ENCODE data around the gene SAP130.

The SAP130 gene

GRCh38 chr2:127901339-127902056, 126.4 kb downstream of the SAP130 start:
- POLR2A ChIA-PET (ENCODE audit: low non-redundant PET): no interaction called here

DNA sequence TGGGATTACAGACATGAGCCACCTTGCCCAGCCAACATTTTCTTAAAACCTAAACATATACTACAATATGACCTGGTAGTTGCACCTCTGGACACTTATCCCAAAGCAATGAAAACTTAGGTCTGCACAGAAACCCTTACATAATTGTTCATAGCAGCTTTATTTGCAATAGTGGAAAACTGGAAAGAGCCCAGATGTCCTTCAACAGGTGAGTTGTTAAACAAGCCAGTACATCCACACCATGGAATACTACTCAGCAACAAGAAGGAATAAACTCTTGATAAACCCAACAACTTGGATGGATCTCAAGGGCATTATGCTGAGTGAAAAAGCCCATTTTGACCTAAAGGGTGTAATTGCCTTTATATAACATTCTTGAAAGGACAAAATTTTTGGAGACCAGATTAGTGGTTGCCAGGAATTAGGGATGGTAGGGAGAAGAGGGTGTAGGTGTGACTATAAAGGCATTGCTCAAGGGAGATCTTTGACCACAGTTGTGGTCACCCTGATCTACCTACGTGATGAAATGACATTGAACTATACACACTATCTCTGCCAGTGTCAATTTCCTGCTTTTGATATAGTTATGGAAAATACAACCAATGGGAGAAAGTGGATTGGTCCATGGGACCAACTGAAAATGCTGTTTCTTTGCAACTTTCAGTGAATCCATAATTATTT, 130.2 kb downstream of the SAP130 start:
- DNase-seq (ENCODE audit: low spot score): no peak
- ChIA-PET CTCF (interaction anchor here (0.7 to 0.9 kb wide), 2 partner anchors 19 to 98 kb away, joined by 3 to 6 read pairs; no protein-coding TSS in a partner anchor), POLR2A (ENCODE audit: low non-redundant PET) (no interaction called here)
- TF ChIP-seq, protein P1, sequence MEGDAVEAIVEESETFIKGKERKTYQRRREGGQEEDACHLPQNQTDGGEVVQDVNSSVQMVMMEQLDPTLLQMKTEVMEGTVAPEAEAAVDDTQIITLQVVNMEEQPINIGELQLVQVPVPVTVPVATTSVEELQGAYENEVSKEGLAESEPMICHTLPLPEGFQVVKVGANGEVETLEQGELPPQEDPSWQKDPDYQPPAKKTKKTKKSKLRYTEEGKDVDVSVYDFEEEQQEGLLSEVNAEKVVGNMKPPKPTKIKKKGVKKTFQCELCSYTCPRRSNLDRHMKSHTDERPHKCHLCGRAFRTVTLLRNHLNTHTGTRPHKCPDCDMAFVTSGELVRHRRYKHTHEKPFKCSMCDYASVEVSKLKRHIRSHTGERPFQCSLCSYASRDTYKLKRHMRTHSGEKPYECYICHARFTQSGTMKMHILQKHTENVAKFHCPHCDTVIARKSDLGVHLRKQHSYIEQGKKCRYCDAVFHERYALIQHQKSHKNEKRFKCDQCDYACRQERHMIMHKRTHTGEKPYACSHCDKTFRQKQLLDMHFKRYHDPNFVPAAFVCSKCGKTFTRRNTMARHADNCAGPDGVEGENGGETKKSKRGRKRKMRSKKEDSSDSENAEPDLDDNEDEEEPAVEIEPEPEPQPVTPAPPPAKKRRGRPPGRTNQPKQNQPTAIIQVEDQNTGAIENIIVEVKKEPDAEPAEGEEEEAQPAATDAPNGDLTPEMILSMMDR (conservative IDR thresholded peaks at IDR 0.05; ENCODE audit: low read depth): no peak
- H3K27ac ChIP-seq: no peak overlapping the region

More at GRCh38 chr2:127901339-127902056, 126.4 kb downstream of the SAP130 start:
- DNase-seq (ENCODE audit: low spot score): no peak
- TF ChIP-seq, protein P1 (conservative IDR thresholded peaks at IDR 0.05; ENCODE audit: low read depth): no peak
- H3K27ac ChIP-seq: no peak overlapping the region
- CTCF ChIA-PET: no interaction called here

DNA sequence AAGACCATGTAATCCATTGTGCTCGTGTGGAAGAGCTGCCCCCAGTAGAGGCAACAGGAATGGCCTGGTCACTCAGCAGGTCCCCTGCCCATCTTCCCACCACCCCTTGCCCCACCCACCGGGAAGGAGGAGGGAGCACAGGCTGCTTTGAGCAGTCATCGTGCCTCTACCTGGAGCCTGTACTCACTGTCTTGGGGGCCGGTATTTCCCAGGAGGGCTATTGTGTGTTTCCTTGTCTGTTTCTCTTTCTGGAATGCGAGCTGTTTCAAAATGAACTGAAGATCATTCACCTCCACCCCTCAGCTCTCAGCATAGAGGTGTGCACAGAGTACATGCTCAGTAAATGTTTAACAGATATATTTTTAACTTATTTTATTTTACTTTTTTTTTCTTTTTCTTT, 134.4 kb downstream of the SAP130 start:
- no peak for DNase-seq (ENCODE audit: low spot score)
- POLR2A ChIA-PET (ENCODE audit: low non-redundant PET): no interaction called here
- CTCF ChIA-PET: interaction anchor here (0.7 kb wide), 1 partner anchor 23 kb away, joined by 4 read pairs; no protein-coding TSS in a partner anchor
- TF ChIP-seq, protein P1 (conservative IDR thresholded peaks at IDR 0.05; ENCODE audit: low read depth): no peak
- no peak overlapping the region for H3K27ac ChIP-seq

DNA sequence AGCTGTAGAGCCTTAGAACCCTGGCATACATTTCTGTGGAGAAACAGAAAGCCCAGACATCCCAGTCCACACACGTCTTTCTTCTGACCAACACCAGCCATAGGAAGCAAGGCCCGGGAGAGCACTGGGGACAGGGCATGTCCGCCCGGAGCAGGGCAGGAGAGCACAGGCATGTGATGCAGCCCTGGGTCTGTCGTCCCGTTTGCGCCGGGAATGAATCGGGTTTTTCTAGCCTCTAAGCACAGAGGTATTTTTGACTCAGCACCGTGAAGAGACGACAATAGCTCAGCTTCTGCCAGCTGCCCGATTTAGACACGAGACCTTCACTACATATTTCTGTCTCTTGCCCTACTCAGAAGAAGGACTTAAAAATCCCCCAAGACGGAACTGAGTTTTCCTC, 134.8 kb downstream of the SAP130 start:
- ChIA-PET CTCF (interaction anchor here (0.6 to 0.7 kb wide), 2 partner anchors 23 to 362 kb away, joined by 4 read pairs; no protein-coding TSS in a partner anchor), POLR2A (ENCODE audit: low non-redundant PET) (no interaction called here)
- TF ChIP-seq, protein P1 (conservative IDR thresholded peaks at IDR 0.05; ENCODE audit: low read depth): no peak
- DNase-seq (ENCODE audit: low spot score): no peak
- H3K27ac ChIP-seq: no peak overlapping the region

DNA sequence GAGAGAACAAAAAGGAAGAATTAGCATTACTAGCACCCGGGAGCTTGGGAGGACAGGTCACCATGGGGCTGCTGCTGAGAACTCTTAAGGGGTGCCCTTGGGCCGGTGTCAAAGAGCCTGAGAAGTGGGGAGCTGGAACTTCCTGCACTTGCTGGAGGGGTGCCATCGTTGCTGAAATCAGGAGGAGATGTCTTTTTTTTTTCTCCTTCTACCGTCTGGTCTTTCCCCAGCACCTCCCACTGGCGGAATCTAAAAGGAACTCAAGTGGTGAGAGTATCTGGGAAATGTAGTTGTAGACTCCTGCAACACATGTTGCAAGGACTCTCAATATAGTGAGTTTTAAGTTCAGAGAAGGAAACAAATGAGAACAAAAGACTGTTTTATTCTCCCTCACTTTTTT, 136.0 kb downstream of the SAP130 start:
- POLR2A ChIA-PET (ENCODE audit: low non-redundant PET): no interaction called here
- TF ChIP-seq, protein P1 (conservative IDR thresholded peaks at IDR 0.05; ENCODE audit: low read depth): no peak
- H3K27ac ChIP-seq: no peak overlapping the region
- CTCF ChIA-PET: interaction anchor here (0.5 kb wide), 1 partner anchor 9 kb away, joined by 6 read pairs; no protein-coding TSS in a partner anchor
- no peak for DNase-seq (ENCODE audit: low spot score)

Measured in RWPE1 (cell line).